GM19193 (cell line): ENCODE data around the gene RBPJ.

Experiments used
- POLR2A ChIP-seq: IDR thresholded peaks from 4 replicates; pipeline ENCODE4 v1.6.1; 2011; ENCODE audit not compliant: insufficient read depth, insufficient read length; ENCODE audit errors: extremely low read depth

Gene RBPJ

DNA sequence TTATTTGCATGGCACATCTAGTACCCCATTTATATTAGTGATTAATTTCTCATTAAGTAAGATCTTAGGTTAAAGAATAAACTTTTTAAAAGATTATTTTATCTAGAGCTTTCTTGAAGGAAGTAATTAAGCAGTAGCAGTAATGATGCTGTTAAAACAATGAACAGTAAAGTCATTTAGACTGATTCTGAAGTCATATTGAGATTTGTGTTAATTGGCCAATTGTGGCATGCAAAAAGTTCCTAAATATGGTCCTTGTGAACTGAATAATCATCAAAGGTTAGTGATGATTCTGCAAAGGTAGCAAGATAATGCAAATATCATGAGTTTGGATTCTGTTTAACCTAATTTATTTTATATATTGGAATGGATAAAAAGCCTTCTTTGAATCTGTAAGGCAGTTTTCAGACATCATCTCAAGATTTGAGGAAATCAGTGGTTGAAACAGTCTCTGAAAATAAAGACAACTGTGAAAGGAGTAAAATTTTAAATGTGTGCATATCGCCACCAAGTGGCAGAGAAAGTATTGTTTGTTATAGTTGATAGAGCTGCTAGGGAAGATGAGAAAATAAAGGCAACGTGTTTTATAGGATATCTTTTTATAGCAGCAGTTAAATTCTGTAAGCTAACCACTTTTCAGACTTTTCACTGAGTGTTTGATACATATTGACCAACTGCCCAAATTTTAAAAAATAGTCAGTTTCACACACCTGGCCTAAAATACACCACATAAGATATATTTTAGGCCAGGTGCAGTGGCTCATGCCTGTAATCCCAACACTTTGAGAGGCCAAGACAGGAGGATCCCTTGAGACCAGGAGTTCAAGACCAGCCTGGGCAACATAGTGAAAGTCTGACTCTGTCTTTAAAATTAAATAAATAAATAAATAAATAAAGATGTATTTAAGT is 89.8 kb downstream of the RBPJ start:
- TF ChIP-seq POLR2A, result no peak

DNA sequence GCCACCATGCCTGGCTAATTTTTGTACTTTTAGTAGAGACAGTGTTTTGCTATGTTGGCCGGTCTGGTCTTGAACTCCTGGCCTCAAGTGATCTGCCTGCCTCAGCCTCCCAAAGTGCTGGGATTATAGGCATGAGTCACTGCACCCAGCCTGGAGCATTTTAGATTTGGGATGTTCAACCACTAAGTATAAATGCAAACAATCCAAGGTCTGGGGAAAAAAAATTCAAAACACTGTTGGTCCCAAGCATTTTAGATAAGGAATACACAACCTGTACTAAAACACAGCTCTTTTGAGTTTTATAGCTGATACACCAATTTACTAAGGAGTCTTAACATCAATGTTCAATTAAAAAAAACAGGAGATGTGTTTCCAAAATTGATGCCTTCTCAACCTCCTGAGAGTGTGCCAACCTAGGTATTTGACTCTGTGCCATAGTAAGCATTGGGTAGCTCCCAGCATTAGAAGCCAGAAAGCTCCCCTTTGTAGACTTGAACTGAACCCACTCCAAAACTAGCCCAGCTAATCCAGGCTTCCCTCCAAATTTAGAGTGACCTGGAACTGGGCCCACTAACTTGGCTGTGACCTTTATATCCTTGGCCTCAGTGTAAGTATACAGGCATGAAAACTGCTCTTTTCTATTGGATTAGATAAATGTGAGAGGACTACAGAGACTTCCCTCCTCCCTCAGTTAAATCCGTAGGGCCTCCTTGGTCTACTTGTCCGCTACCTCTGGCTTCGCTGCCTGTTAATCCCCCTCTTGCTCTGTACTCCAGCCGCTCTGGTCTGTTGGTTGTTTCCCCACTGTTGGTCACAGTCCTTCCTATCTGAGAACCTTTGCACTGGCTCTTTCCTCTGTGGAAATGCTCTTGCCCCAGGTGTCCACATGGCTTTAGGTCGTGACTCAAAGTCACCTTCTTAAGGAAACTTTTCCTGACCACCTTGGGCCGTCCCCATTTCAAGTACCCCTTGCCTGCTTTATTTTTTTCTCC is 91.9 kb downstream of the RBPJ start:
- TF ChIP-seq POLR2A, result no peak

DNA sequence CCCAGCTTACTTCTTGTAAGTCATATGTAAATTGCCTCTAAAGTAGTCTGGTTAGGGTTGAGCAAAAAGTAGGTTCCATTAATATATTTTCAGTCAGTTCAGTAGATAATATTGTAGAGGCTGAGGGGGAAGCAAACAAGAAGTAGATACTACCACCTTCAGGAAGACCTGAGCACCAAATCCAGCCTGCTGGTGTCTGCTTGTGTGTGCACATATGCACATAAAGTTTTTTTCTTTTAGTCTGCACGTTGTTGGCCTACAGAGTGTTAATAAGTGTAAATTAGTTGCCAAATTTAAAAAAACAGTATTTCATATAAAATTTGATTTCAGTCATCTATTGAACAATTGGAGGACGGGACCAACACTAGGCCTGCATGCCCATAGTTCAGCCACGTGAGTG is 92.8 kb downstream of the RBPJ start:
- TF ChIP-seq POLR2A, result no peak

DNA sequence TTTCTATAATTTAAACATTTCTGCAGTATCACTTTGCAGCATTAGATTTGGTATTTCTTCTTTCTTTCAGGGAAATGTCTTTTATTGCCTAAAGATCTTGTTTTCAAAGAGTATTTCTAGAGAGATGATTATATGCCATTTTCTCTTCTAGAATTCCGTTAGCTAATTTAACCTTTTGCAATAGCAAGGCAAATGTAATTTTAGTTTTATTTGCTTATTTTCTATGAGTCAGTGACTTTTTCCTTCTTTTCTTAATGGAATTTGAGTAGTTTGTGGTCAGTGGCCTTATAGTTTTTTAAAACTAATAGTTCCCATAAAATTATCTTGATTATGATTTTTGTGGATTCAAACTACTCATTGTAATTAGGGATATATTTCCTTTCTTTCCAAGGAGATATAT is 97.3 kb downstream of the RBPJ start:
- TF ChIP-seq POLR2A, result no peak

DNA sequence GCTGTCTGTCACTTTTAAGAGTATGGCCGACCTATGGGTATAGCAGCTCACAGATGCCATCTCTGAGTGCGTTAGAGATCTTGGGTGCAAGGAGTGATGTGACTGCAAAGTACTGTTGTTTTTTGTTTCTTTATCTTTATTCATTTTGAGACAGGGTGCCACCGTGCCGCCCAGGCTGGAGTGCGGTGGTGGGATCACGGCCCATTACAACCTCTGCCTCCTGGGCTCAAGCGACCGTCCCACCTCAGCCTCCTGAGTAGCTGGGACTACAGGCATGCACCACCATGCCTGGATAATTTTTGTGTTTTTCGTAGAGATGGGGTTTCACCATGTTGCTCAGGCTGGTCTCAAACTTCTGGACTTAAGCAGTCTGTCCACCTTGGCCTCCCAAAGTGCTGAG is 98.0 kb downstream of the RBPJ start:
- TF ChIP-seq POLR2A, result no peak

DNA sequence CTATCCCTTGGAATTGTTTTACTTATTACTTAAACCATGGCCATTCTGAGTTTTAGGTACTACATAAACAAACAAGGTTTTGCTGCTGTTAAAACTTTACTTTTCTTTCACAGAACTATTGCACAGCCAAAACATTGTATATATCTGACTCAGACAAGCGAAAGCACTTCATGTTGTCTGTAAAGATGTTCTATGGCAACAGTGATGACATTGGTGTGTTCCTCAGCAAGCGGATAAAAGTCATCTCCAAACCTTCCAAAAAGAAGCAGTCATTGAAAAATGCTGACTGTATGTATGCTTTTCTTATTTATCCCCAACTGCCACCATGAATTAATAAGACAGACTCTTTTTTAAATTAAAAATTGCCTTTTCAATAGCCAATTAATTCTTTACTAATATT is 99.6 kb downstream of the RBPJ start:
- TF ChIP-seq POLR2A, result no peak

DNA sequence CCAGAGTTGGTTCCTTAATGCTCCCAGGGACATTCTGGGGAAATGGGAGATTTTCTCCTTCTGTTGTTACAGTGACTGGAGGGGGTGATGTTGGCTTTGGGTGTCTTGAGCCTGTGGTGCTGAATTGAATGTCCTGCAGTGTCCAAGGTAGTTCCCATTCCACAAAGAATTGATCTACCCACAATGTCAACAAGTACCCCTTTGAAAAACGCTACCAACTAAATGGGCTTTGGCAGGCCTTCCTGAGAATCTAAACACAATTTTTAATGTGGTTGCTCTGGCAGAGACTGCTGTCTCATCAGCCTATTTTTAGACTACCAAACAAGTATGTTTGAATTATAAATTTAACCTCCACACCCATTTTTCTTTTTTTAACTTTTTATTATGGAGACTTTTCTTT is 100.1 kb downstream of the RBPJ start:
- TF ChIP-seq POLR2A, result no peak

DNA sequence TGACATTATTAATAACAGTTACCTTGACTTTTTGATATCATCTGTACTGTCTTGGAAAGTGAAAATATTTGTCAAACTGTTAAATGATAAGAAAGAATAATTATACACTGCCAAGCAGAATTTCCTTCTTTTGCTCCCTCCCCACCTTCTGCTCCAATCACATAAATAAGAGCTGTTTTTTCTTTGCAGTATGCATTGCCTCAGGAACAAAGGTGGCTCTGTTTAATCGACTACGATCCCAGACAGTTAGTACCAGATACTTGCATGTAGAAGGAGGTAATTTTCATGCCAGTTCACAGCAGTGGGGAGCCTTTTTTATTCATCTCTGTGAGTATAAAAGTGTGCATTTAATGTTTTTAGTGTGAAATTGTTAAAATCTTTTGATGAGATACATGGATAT is 103.3 kb downstream of the RBPJ start:
- TF ChIP-seq POLR2A, result no peak

DNA sequence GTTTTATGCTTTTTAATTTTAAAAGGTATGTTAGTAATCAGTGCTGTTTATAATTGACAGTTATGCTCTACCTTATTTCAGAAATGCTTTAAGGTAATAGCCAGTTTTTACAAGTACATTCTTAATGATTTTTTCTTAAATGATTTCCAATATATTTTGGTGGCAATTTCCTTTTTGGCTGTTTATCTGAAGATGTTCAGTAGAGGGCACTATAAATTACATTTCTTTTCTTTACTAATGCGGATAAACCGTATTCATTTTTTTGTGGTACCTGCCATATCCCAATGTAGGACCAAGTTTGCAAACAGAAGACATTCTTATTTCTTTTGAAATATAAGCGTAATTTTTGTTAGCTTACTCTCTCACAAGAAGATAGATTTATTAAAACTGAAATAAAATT is 104.0 kb downstream of the RBPJ start:
- no peak for TF ChIP-seq POLR2A

DNA sequence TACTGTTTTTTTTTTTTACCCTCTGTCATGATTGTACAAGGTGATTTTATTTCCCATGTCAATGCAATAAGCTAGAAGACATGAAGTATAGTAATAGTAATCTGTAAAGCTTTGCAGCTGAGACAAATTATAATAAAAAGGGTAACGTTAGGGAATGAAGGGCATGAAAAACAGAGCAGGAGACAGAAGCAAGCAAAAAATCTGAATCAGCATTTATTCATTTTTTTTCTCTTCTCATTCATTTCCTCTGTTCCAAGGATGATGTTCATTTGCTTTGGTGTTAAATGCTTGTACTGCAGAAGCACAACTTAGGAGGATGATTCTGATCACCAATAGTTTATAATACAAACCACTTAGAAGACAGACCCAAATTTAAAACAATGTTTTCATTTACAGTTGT is 105.1 kb downstream of the RBPJ start:
- no peak for TF ChIP-seq POLR2A

DNA sequence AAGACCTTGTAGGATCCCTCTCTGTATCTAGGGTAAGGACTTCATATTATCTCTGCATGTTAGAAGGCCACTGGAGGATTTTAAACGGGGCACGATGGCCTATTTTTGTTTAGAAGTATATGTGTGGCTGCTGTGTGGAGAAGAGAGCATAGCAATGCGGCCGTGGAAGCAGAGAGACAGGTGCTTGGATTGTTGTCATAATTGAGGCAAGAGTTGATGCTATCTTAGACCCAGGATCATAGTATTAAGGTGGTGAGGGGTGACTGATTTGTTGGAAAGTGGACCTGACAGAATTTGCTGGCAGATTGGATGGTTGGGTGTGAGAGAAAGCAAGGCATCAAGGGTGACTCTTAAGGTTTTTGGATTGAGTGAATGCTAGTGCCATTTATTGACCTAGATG is 106.1 kb downstream of the RBPJ start:
- no peak for TF ChIP-seq POLR2A

DNA sequence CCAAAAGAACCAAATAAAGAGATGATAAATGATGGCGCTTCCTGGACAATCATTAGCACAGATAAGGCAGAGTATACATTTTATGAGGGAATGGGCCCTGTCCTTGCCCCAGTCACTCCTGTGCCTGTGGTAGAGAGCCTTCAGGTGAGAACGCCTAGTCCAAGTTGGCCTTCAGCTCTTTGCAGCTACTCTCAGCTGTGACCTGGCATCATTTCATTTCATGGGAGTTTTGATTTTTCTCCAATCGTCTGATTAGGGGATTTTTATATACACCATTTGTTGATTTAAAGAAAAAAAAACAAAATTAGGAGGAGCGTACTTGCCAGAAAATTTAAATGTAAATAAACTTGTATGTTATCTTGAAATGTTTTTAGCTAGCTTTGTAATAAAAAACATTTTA is 109.1 kb downstream of the RBPJ start:
- no peak for TF ChIP-seq POLR2A

DNA sequence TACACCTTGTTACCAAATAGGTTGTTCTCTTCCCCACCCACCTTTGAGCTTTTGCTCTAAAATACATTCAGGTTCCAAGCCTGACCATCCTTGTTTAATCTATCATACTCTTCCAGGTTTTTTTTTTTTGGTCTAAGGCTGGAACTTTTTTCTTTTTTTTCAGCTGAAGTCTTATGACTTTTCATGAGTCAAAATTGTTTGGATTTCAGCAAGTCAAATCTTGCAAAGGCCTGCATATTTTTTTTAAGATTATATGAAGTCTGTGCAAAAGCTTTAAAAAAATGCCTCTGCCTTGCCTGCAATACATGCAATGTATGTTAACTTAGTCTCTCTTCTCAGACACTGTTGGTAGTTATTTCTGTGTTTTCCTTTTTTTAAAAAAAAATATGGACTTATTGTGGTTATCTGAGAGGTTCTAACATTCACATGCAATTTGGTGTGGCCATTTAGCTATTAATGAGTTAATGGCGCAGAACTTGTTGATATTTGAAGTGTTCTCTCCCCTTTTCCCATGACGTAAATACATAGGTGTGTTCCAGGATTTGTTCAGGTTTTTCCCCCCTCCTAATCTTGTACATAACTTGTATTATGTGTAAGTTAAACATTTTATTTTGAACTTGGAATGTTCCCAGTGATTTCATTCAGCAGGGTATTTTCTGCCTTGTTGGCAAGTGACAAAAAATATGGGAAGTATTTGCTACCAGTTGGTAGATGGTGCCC is 110.8 kb downstream of the RBPJ start:
- no peak for TF ChIP-seq POLR2A

DNA sequence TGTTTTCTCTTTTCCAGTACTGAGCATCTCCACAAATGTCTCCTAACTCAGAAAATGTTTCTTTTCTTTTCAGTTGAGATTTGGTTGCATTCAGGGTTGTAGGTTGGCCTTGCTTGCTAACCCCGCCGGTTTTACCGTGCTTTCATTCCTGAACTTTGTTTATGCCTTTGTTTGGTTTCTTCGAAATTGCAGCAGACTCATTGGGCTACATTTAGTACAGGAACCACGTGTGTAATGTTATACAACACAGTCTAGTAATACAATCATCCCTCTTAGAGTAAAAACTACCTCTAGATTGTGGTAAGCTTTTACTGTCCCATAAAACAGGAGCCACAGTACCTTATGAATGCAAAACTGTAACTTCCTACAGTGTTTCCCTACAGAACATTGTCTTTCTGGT is 111.6 kb downstream of the RBPJ start:
- no peak for TF ChIP-seq POLR2A

DNA sequence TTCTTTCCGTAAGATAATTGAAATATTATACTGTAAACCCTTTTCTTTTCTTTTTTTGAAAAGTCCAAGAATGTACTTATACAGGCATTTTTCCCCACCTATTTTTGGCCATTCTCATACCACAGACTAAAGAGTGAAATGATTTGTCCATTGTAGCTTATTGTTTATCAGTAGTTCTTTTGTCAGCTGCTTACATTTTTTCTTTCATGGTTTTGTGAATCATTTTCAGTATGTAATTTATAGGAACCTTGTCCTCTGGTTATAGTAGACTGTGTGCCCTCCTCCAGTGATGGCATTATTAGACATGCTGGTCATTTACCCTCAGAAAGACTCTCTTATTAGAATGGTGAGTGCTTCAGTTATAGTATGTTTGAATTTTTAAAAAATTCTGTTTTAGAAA is 112.7 kb downstream of the RBPJ start:
- no peak for TF ChIP-seq POLR2A

DNA sequence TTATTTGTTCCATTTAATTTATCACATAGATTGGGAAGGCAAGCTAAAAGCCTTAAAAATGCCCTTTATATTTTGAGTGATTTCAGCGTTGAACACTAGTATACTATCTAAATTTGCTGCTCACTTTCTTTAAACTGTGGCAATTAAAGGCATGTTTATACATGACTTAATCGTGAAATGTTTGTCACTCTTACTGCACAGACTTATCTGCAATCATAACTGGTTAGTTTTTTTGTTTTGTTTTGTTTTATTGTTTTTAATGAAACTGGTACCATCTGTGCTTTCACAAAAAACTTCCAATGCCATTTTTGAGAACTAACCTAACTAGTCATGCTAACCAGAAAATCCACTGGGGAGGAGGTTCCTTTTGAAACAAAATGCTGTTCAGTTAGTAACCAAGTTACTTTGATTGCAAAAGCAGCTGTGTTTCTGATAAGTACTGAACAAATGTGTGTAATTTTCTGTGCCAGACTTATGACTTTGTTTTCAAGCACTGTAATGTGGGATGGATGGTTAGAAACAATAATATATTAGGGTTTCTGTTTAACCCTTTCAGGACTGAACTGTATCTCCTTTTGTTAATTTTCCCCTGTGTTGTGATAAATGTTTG is 113.3 kb downstream of the RBPJ start:
- TF ChIP-seq POLR2A, result no peak

DNA sequence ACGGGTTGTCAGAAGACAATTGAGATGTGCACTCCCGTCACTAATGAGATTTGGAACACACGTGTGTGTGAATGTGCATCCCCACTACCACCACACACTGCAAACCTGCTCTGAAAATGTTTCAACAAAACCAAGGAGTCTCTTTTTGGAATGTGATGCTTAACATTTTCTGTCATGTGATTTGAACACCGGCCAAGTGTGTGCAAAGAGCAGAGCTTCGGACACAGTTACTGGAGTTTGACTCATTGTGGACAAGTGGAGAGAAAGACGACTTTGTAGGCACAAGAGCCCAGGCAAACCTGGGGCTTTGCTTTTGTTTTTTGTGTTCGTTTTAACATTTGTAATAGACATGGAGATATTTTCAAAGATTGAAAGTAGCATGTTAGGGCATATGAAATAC is 120.3 kb downstream of the RBPJ start:
- TF ChIP-seq POLR2A, result no peak
